Measurements from ENCODE around the gene SERPINA12.

GRCh38 chr14:94555991-94556390, 46.7 kb upstream of the SERPINA12 start:
- TF ChIP-seq CTCF (conservative IDR thresholded peaks at IDR 0.05) (no peak), ZFX (IDR thresholded peaks at IDR 0.05) (no peak)

All from C4-2B (cell line).